ENCODE results near the gene PHLDB2.

DNA sequence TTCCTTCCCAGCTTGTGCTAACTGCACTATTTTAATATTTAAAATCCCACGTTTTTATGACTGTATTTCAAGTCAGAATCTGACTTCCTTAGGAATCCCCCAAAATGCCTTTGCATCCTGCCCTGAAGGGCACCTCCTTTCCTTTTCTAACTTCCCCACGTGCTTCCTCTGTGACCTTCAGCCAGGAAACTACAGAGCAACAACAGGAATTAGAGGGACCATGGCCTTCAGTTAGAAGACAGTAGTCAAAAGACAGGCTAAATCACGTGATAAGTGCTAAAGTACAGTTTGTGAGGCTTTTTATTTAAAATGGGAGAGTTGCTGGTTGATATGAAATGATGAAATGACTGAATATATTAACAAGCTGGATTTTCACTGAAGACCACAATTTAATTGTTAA is 108.0 kb downstream of the PHLDB2 start:
- TF ChIP-seq, protein P1, sequence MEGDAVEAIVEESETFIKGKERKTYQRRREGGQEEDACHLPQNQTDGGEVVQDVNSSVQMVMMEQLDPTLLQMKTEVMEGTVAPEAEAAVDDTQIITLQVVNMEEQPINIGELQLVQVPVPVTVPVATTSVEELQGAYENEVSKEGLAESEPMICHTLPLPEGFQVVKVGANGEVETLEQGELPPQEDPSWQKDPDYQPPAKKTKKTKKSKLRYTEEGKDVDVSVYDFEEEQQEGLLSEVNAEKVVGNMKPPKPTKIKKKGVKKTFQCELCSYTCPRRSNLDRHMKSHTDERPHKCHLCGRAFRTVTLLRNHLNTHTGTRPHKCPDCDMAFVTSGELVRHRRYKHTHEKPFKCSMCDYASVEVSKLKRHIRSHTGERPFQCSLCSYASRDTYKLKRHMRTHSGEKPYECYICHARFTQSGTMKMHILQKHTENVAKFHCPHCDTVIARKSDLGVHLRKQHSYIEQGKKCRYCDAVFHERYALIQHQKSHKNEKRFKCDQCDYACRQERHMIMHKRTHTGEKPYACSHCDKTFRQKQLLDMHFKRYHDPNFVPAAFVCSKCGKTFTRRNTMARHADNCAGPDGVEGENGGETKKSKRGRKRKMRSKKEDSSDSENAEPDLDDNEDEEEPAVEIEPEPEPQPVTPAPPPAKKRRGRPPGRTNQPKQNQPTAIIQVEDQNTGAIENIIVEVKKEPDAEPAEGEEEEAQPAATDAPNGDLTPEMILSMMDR (IDR thresholded peaks at IDR 0.05), result no peak
- no peak for TF ChIP-seq POLR2A (IDR thresholded peaks at IDR 0.05)
